K562 (cell line): ENCODE measurements around the gene EPC2. TPM values are rescaled to one million over a fixed set of nuclear protein-coding genes. Genes with fewer than 3 reads are reported as not detected.
A peak's percentile ranks its signal among the peaks of the same experiment; 100 is the strongest.

Source experiments
- ATAC-seq: fragments of 200-7000 bp; cut with Tn5 transposase; 3 replicates; pipeline ENCODE4 v1.9.1; 2020; ENCODE audit warnings: moderate library complexity
- BruUV-seq: library from RNA; stranded (reverse); fragments of 400-500 nt; replicated peaks from 2 replicates; lab custom pipeline; 2021; lab: Mats Ljungman, UMichigan
- CTCF ChIA-PET: fragments of 300-600 bp; formaldehyde crosslinking; extraction: SDS; loops from one replicate; lab custom pipeline; 2021; ENCODE audit warnings: low intra/inter-chr PET ratio; lab: Yijun Ruan, JAX
- POLR2A ChIA-PET: fragments of 300-600, 350-650 bp; sonication (Branson Sonifier 250); formaldehyde crosslinking; extraction: SDS; loops from one replicate; lab custom pipeline; 2021; ENCODE audit warnings: antibody characterized with exemption, inconsistent platforms; lab: Yijun Ruan, JAX
- DNase-seq, 4 experiments: peaks; one replicate each; pipeline versions ENCODE4 v3.0.0 to v3.0.0-alpha.2; 2011 to 2018; ENCODE audit warnings: low spot score in 3 of 4, mixed read lengths in 3 of 4; ENCODE audit errors: extremely low read depth in 1 of 4
- FAIRE-seq: peaks from 2 replicates; lab custom pipeline; 2011; peaks lifted over from hg19 to GRCh38; lab: Jason Lieb, UNC
- H2AFZ ChIP-seq: 2 replicates; pipeline ENCODE4 v1.6.0; 2011; ENCODE audit warnings: low read depth, low read length, control low read depth, inconsistent platforms
- H3K27ac ChIP-seq: fragments of 200-600 bp; 3 replicates; pipeline ENCODE4 v1.8.0; 2011; ENCODE audit warnings: low read depth, mild to moderate bottlenecking, control low read depth, inconsistent platforms, low read length, moderate library complexity, mixed read lengths; ENCODE audit errors: extremely low read depth
- H3K27me3 ChIP-seq, 2 experiments: fragments of 300-600 bp in 1 of 2; 2 replicates in 1 of 2; 3 replicates in 1 of 2; pipeline versions ENCODE4 v1.6.0 to v1.8.0; 2011; ENCODE audit warnings: inconsistent platforms in 2 of 2, low read length in 2 of 2, mild to moderate bottlenecking in 1 of 2, mixed read lengths in 1 of 2, moderate library complexity in 1 of 2; ENCODE audit not compliant: control insufficient read depth in 2 of 2, insufficient read depth in 2 of 2
- H3K36me3 ChIP-seq: fragments of 300-600 bp; 3 replicates; pipeline ENCODE4 v1.8.0; 2011; ENCODE audit warnings: mild to moderate bottlenecking, low read length, inconsistent platforms; ENCODE audit not compliant: control insufficient read depth, insufficient read depth
- H3K4me1 ChIP-seq, 2 experiments: fragments of 200-600 bp in 1 of 2; replicated peaks in 1 of 2; 2 replicates in 1 of 2; 3 replicates in 1 of 2; pipeline versions ENCODE4 v1.5.1 to v1.8.0; 2011; ENCODE audit warnings: inconsistent platforms in 2 of 2, low read length in 2 of 2, mild to moderate bottlenecking in 1 of 2, mixed read lengths in 1 of 2, moderate library complexity in 1 of 2; ENCODE audit not compliant: control insufficient read depth in 2 of 2, insufficient read depth in 2 of 2
- H3K4me2 ChIP-seq: 2 replicates; pipeline ENCODE4 v1.6.1; 2011; ENCODE audit warnings: low read length, control low read depth, inconsistent platforms, mixed read lengths; ENCODE audit not compliant: insufficient read depth
- H3K4me3 ChIP-seq: fragments of 200-600 bp; sonication (generic), shearing (Covaris generic); 2 replicates; pipeline ENCODE4 v1.5.1; 2016; ENCODE audit warnings: control low read depth, inconsistent platforms
- H3K79me2 ChIP-seq: fragments of 200-600 bp; 3 replicates; pipeline ENCODE4 v1.8.0; 2011; ENCODE audit warnings: low read length, inconsistent platforms; ENCODE audit not compliant: control insufficient read depth, insufficient read depth
- H3K9ac ChIP-seq, 2 experiments: 2 replicates each; pipeline versions ENCODE4 v1.6.0 to v1.6.1; 2011; ENCODE audit warnings: low read depth in 2 of 2, low read length in 2 of 2, control low read depth in 1 of 2, inconsistent platforms in 1 of 2, mild to moderate bottlenecking in 1 of 2, mixed read lengths in 1 of 2; ENCODE audit not compliant: insufficient read depth in 1 of 2
- H3K9me1 ChIP-seq: one replicate; pipeline ENCODE4 v1.6.0; 2011; ENCODE audit warnings: inconsistent platforms, mild to moderate bottlenecking, low read length, moderate library complexity; ENCODE audit not compliant: control insufficient read depth, insufficient read depth
- H3K9me3 ChIP-seq: replicated peaks from 2 replicates; pipeline ENCODE4 v1.5.1; 2011; ENCODE audit warnings: low read depth, low read length, inconsistent platforms; ENCODE audit not compliant: control insufficient read depth, insufficient read depth
- H4K20me1 ChIP-seq: replicated peaks from 2 replicates; pipeline ENCODE4 v1.6.1; 2011; ENCODE audit warnings: low read length, inconsistent platforms, mixed read lengths; ENCODE audit not compliant: control insufficient read depth, insufficient read depth
- ARID2 ChIP-seq: fragments of 450-650 bp; IDR thresholded peaks from 2 replicates; pipeline ENCODE4 v1.6.1; 2017; ENCODE audit warnings: antibody characterized with exemption, mild to moderate bottlenecking
- MAZ ChIP-seq, 2 experiments: fragments of 450-650 bp in 1 of 2; sonication (generic) in 1 of 2; formaldehyde crosslinking; IDR thresholded peaks in 1 of 2; conservative IDR thresholded peaks in 1 of 2; 2 replicates each; pipeline versions ENCODE4 v1.4.0 to v1.5.0; 2020; ENCODE audit warnings: mild to moderate bottlenecking in 1 of 2, missing genetic modification reagents in 1 of 2
- POLR3A ChIP-seq: IDR thresholded peaks from 2 replicates; pipeline ENCODE4 v1.6.1; 2011; ENCODE audit warnings: borderline replicate concordance, mild to moderate bottlenecking, moderate library complexity; ENCODE audit not compliant: insufficient read length, insufficient read depth; ENCODE audit errors: extremely low read depth
- ZNF146 ChIP-seq: IDR thresholded peaks from one replicate; pipeline ENCODE4 v1.6.1; 2018; ENCODE audit warnings: missing compliant biosample characterization; ENCODE audit not compliant: unreplicated experiment
- ZNF174 ChIP-seq: fragments of 250-450 bp; sonication (Bioruptor Pico); IDR thresholded peaks from 2 replicates; pipeline ENCODE4 v1.4.0; 2020; ENCODE audit warnings: mild to moderate bottlenecking
- ZNF668 ChIP-seq: fragments of 250-450 bp; sonication (Bioruptor Pico); IDR thresholded peaks from 2 replicates; pipeline ENCODE4 v1.8.0; 2022; ENCODE audit warnings: mild to moderate bottlenecking, inconsistent platforms
- WGBS: fragments of 100-300 bp; shearing (Covaris generic); methylation state at CpG from one replicate; pipeline ENCODE4 v1.1.6; 2016; ENCODE audit warnings: low coverage, mixed read lengths; ENCODE audit not compliant: insufficient coverage; ENCODE audit errors: missing lambda C conversion rate; 5-methylcytosine and 5-hydroxymethylcytosine counted together
- in situ Hi-C: fragments of 300-500 bp; cut with MboI; formaldehyde crosslinking; loops from 4 replicates; pipeline ENCODE4 v1.15.0; 2018; ENCODE audit warnings: inconsistent platforms, mixed read lengths
- intact Hi-C: fragments of 100-400 bp; cut with micrococcal nuclease; formaldehyde crosslinking; loops from 2 replicates; pipeline ENCODE4 v1.14.2; 2022
- polyA plus RNA-seq, 8 experiments: library from polyadenylated mRNA; depleted of rRNA in 4 of 8; stranded (reverse) in 5 of 8; unstranded in 3 of 8; fragments of >200 nt; fragmentation: Nextera tagmentation in 2 of 8; fragmentation: Illumina TruSeq in 1 of 8; extraction: Ambion mirVana in 2 of 8; extraction: Trizol in 1 of 8; gene quantifications; 2 replicates each; pipeline versions ENCODE4 v1.2.1 to v1.2.3, GENCODE V29; 2011 to 2014; ENCODE audit warnings: inconsistent platforms in 1 of 8, missing spikeins in 1 of 8
- total RNA-seq, 7 experiments: library from RNA; depleted of rRNA in 6 of 7; stranded (reverse); fragments of >200 nt in 6 of 7; fragmentation: Illumina TruSeq in 2 of 7; extraction: Trizol in 2 of 7; gene quantifications; 2 replicates each; pipeline versions ENCODE4 v1.2.1 to v1.2.3, GENCODE V29; 2011 to 2021; ENCODE audit warnings: low replicate concordance in 1 of 7
- TF ChIP-seq, protein P1 (sequence below): fragments of 450-650 bp; formaldehyde crosslinking; IDR thresholded peaks from 2 replicates; pipeline ENCODE4 v1.4.0; 2022; ENCODE audit warnings: missing genetic modification characterization
- TF ChIP-seq, protein P2 (sequence below): fragments of 250-450 bp; sonication (Bioruptor Pico); IDR thresholded peaks from 2 replicates; pipeline ENCODE4 v1.9.0; 2021; ENCODE audit warnings: mild to moderate bottlenecking, inconsistent platforms

EPC2 gene
- total and polyA plus RNA-seq, 9 of the 15 experiments (the other 6 are each of a cell fraction or from before 2014, with no cell fraction given): 7.0 to 35.8 (median 29.1) TPM

DNA sequence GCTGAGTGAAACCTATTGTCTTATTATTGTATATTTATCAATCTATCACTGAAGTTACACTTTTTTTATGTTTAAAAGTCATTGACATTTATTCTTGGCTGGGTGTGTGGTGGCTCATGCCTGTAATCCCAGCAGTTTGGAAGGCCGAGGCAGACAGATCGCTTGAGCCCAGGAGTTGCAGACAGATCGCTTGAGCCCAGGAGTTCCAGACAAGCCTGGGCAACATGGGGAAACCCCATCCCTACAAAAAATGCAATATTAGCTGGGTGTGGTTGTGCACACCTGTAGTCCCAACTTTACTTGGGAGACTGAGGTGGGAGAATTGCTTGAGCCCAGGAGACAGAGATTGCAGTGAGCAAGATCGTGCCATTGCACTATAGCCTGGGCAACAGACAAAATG, 97.8 kb downstream of the EPC2 start (continued):
- TF ChIP-seq, protein P1, sequence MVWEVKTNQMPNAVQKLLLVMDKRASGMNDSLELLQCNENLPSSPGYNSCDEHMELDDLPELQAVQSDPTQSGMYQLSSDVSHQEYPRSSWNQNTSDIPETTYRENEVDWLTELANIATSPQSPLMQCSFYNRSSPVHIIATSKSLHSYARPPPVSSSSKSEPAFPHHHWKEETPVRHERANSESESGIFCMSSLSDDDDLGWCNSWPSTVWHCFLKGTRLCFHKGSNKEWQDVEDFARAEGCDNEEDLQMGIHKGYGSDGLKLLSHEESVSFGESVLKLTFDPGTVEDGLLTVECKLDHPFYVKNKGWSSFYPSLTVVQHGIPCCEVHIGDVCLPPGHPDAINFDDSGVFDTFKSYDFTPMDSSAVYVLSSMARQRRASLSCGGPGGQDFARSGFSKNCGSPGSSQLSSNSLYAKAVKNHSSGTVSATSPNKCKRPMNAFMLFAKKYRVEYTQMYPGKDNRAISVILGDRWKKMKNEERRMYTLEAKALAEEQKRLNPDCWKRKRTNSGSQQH (CRISPR knock-in tag): no peak

DNA sequence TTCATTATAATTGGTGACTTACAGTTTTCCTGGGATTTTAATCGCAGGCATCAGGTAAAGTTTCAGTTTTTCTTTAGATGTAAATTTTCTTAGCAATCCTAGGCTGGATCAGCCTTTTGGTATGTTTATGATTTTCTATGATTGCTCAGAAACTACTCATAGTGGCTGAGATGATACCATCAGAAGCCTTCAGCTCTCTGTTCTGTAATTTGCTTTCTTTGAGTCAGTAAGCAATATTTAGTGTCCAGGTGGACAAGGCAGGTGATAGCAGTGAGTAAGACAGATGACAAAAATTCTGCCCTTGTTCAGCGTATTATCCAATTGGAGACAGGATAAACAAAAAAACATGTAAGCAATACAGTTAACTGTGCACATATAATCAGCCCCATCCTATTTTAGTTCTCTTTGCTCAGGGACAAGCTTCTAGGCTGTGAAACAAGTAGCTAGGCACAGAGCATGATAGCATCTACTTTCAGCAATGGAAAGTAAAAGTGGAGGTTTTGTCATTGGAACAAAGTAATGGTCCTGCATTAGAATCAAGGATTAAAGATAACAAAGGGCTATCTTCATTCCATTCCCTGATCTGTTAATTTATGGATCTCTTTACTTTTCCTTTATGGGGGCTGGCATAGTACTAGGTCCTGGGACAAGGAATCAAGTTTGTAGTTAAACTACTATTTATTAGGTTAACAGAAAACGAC, 100.8 kb downstream of the EPC2 start:
- peak; percentile 46; the same call in 2 of the 3 replicates for ATAC-seq

More for the DNA sequence above, 100.8 kb downstream of the EPC2 start:
- Histone ChIP-seq H3K27me3 (no peaks in the 10 kb centered on the region), H3K4me1 (no peaks in the 10 kb centered on the region), H2AFZ (no peak overlapping the region), H3K4me2 (no peak overlapping the region), H3K9me3 (no peaks in the 10 kb centered on the region), H3K9ac (no peak overlapping the region), H3K79me2 (no peaks in the 10 kb centered on the region), H3K4me3 (no peak overlapping the region), H3K27ac (no peak overlapping the region), H4K20me1 (no peaks in the 10 kb centered on the region), H3K36me3 (0 out of 3 replicates have a peak, but pooled peaks cover 2% of the 10 kb centered on the region), H3K9me1 (no peaks in the 10 kb centered on the region)
- 87% methylated on average over 3 of the region's 3 CpGs for WGBS
- intact Hi-C loops (no loop called here), in situ Hi-C loops (no loop called here)
- ChIA-PET CTCF (no interaction called here), POLR2A (interaction anchor here (0.7 to 1.9 kb wide), 3 partner anchors 8 to 12 kb away, joined by 4 to 8 read pairs (median 8); no protein-coding TSS in a partner anchor)
- no peak for DNase-seq
- TF ChIP-seq ZNF668 (CRISPR knock-in tag) (no peak), ZNF146 (CRISPR knock-in tag) (no peak), ZNF174 (CRISPR knock-in tag) (no peak), ARID2 (no peak), MAZ (CRISPR knock-in tag; conservative IDR thresholded peaks at IDR 0.05 in 1 of 2, IDR thresholded peaks at IDR 0.05 in 1 of 2) (no peak), POLR3A (no peak)
- TF ChIP-seq, protein P2, sequence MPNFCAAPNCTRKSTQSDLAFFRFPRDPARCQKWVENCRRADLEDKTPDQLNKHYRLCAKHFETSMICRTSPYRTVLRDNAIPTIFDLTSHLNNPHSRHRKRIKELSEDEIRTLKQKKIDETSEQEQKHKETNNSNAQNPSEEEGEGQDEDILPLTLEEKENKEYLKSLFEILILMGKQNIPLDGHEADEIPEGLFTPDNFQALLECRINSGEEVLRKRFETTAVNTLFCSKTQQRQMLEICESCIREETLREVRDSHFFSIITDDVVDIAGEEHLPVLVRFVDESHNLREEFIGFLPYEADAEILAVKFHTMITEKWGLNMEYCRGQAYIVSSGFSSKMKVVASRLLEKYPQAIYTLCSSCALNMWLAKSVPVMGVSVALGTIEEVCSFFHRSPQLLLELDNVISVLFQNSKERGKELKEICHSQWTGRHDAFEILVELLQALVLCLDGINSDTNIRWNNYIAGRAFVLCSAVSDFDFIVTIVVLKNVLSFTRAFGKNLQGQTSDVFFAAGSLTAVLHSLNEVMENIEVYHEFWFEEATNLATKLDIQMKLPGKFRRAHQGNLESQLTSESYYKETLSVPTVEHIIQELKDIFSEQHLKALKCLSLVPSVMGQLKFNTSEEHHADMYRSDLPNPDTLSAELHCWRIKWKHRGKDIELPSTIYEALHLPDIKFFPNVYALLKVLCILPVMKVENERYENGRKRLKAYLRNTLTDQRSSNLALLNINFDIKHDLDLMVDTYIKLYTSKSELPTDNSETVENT (CRISPR knock-in tag): no peak
- no peak for FAIRE-seq
- BruUV-seq: no TSS peak
